Ovary (tissue), 9 donors: Measurements from ENCODE around the gene MTMR2. TPM values are rescaled to one million over a fixed set of nuclear protein-coding genes. Genes with fewer than 3 reads are reported as not detected.

Experiments used
- DNase-seq, 5 donors: peaks; one replicate each; pipeline ENCODE4 v3.0.0-alpha.2; 2019 to 2020
- H3K27ac ChIP-seq, 2 donors: fragments of 200-600 bp; one replicate each; pipeline versions ENCODE4 v1.5.1 to v1.8.0; 2019 to 2022
- H3K27me3 ChIP-seq: fragments of 200-600 bp; one replicate; pipeline ENCODE4 v1.8.0; 2022
- H3K36me3 ChIP-seq: fragments of 200-600 bp; sonication (generic); one replicate; pipeline ENCODE4 v1.5.1; 2019
- H3K4me1 ChIP-seq: one replicate; pipeline ENCODE4 v1.8.1; 2013; ENCODE audit warnings: mild to moderate bottlenecking, moderate library complexity; ENCODE audit not compliant: insufficient read depth
- H3K4me3 ChIP-seq: fragments of 200-600 bp; sonication (generic); one replicate; pipeline ENCODE4 v1.5.1; 2017
- H3K9me3 ChIP-seq, 2 donors: fragments of 200-600 bp in 1 of 2; sonication (generic) in 1 of 2; one replicate each; pipeline versions ENCODE4 v1.5.1 to v1.8.1; 2013 to 2019; ENCODE audit warnings: mild to moderate bottlenecking in 1 of 2, moderate library complexity in 1 of 2
- EP300 ChIP-seq: sonication (generic); formaldehyde crosslinking; IDR thresholded peaks from one replicate; pipeline ENCODE4 v1.6.1; 2017; ENCODE audit warnings: antibody characterized with exemption
- POLR2A ChIP-seq: fragments of 450-650 bp; IDR thresholded peaks from one replicate; pipeline ENCODE4 v1.6.1; 2017; ENCODE audit warnings: antibody characterized with exemption, mild to moderate bottlenecking, moderate library complexity
- WGBS, 3 donors: extraction: QIAGEN DNeasy Blood & Tissue Kit in 1 of 3; methylation state at CpG; one replicate each; pipeline versions ENCODE4 v1.1.5 to v1.1.7; 2013 to 2017; 5-methylcytosine and 5-hydroxymethylcytosine counted together
- intact Hi-C, 4 donors: fragments of 100-400 bp; cut with DNase I; formaldehyde crosslinking; loops; one replicate each; pipeline versions ENCODE4 v1.11.0 to v1.15.1; 2022 to 2023
- polyA plus RNA-seq, 2 donors: library from polyadenylated mRNA; stranded (reverse); fragments of 200-250 nt in 1 of 2; fragments of 350-450 nt in 1 of 2; fragmentation: Illumina TruSeq in 1 of 2; extraction: RNeasy Lipid Tissue Mini Kit (QIAGEN cat#74804) in 1 of 2; gene quantifications; one replicate each; pipeline ENCODE4 v1.2.3, GENCODE V29; 2013 to 2014
- total RNA-seq, 7 donors: library from RNA; depleted of rRNA in 2 of 7; stranded (reverse); fragments of >200 nt in 2 of 7; fragmentation: NEBNext Ultra II Directional in 3 of 7; extraction: Animal tissue kit (Norgen Biotek cat#: 25700) in 3 of 7; gene quantifications; one replicate each; pipeline versions ENCODE4 v1.1.0 to v1.2.4, GENCODE V29; 2016 to 2023
- TF ChIP-seq, protein P1 (sequence below), 3 donors: fragments of 450-650 bp in 2 of 3; fragments of 200-600 bp in 1 of 3; IDR thresholded peaks; one replicate each; pipeline versions ENCODE4 v1.5.1 to v1.8.0; 2016 to 2022; ENCODE audit warnings: antibody characterized with exemption in 3 of 3, mild to moderate bottlenecking in 1 of 3
- donor health status: DM: no; HTN: no; CAD: no; lungs with moderate emphysema.
- donor health status: DM: no; HTN: no; CAD: no.
- donor health status: Bipolar disorder and iron deficiency.
- donor health status: DM: yes; HTN: yes; CAD: no.
- donor health status: DM: no; HTN: no; CAD: no.
- donor health status: DM: yes; HTN: yes; CAD: no.

The MTMR2 gene
- total and polyA plus RNA-seq, 9 donors, result 14.1 to 42.5 (median 24.3) TPM

DNA sequence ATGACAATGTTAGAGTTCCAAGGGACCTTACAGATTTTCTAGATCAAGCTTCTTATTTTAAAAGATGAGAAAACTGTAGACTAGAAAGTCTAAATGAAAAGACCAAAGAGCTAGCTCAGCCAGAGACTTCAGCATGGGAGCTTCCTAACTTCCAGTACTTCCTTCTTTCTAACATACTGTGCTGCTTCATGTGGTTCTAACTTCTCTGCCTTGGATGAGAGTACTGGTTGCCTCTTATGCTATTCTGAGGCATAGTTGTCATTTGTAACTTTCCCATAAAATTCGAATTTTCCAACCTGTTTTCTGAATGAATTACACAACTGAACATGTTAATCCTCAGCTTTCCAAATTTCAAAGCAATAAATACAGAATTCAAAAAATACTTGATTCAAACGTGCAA, 1.8 kb downstream of the MTMR2 start:
- 26 to 39% (median 32%) methylated on average over 2 of the region's 2 CpGs for WGBS, 3 donors
- H3K4me1 ChIP-seq, result peaks cover 3% of the 10 kb centered on the region
- H3K4me3 ChIP-seq, result no peak overlapping the region

GRCh38 chr11:95920460-95921105, 3.3 kb downstream of the MTMR2 start:
- Histone ChIP-seq H3K27ac (no peak overlapping the region), H3K36me3 (no peaks in the 10 kb centered on the region), H3K27me3 (no peaks in the 10 kb centered on the region), H3K4me1 (peaks cover 3% of the 10 kb centered on the region), H3K4me3 (no peak overlapping the region), H3K9me3 (no peaks in the 10 kb centered on the region)
- DNase-seq, result no peak
- no peak for TF ChIP-seq EP300
- TF ChIP-seq, protein P1, sequence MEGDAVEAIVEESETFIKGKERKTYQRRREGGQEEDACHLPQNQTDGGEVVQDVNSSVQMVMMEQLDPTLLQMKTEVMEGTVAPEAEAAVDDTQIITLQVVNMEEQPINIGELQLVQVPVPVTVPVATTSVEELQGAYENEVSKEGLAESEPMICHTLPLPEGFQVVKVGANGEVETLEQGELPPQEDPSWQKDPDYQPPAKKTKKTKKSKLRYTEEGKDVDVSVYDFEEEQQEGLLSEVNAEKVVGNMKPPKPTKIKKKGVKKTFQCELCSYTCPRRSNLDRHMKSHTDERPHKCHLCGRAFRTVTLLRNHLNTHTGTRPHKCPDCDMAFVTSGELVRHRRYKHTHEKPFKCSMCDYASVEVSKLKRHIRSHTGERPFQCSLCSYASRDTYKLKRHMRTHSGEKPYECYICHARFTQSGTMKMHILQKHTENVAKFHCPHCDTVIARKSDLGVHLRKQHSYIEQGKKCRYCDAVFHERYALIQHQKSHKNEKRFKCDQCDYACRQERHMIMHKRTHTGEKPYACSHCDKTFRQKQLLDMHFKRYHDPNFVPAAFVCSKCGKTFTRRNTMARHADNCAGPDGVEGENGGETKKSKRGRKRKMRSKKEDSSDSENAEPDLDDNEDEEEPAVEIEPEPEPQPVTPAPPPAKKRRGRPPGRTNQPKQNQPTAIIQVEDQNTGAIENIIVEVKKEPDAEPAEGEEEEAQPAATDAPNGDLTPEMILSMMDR (IDR thresholded peaks at IDR 0.05), result no peak
- WGBS, 3 donors, result 90 to 95% (median 90%) methylated on average over 3 of the region's 3 CpGs
- intact Hi-C loops, result no loop called here

More for the DNA sequence above, 1.8 kb downstream of the MTMR2 start:
- H3K36me3 ChIP-seq, result no peaks in the 10 kb centered on the region
- no peak overlapping the region for H3K27ac ChIP-seq
- DNase-seq, result no peak
- no peaks in the 10 kb centered on the region for H3K9me3 ChIP-seq
- no peaks in the 10 kb centered on the region for H3K27me3 ChIP-seq
- TF ChIP-seq EP300 (no peak), POLR2A (no peak)
- TF ChIP-seq, protein P1 (IDR thresholded peaks at IDR 0.05), result no peak
- intact Hi-C loops, result no loop called here

DNA sequence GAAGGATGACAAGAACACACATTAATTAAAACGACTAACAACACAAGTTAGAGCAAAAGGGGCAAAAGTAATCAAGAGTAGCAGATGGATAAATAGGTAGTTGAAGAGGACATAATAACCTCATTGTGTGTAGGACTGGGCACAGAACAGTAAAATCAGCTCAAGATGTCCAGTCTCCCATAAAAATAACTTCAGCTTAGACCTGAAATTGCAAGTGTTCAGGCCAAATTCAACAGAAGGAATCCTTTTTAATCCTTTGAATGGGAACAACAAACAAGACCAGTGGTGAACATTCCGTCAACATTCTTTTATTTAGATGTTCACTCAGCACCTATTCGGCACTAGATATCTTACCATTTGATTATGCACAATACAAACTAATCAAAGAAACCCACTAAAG, 4.4 kb downstream of the MTMR2 start:
- Histone ChIP-seq H3K27me3 (no peaks in the 10 kb centered on the region), H3K4me3 (no peak overlapping the region), H3K36me3 (no peaks in the 10 kb centered on the region), H3K27ac (no peak overlapping the region), H3K9me3 (no peaks in the 10 kb centered on the region), H3K4me1 (peaks cover 5% of the 10 kb centered on the region)
- no peak for DNase-seq
- TF ChIP-seq POLR2A, result no peak
- TF ChIP-seq, protein P1 (IDR thresholded peaks at IDR 0.05), result no peak
- TF ChIP-seq EP300, result no peak
- intact Hi-C loops, result no loop called here
- WGBS, 3 donors, result 69 to 77% (median 77%) methylated on average over 3 of the region's 3 CpGs

DNA sequence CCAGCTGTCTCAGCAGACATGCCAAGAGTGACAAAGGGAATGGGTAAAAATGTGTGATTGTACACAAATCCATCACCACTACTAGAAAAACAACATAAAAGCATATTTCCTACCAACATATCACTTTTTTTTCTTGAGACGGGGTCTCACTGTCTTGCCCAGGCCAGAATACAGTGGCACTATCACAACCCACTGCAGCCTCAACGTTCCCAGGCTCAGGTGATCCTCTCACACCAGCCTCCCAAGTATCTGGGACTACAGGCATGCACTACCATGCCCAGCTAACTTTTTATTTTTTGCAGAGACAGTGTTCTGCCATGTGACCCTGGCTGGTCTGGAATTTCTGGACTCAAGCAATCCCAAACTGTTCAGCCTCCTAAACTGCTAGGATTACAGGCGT, 5.2 kb downstream of the MTMR2 start:
- TF ChIP-seq, protein P1 (IDR thresholded peaks at IDR 0.05), result no peak
- TF ChIP-seq EP300 (no peak), POLR2A (no peak)
- Histone ChIP-seq H3K36me3 (no peaks in the 10 kb centered on the region), H3K4me3 (no peak overlapping the region), H3K27ac (no peak overlapping the region), H3K9me3 (no peaks in the 10 kb centered on the region), H3K4me1 (peaks cover 5% of the 10 kb centered on the region), H3K27me3 (no peaks in the 10 kb centered on the region)
- 86 to 95% (median 90%) methylated on average over 3 of the region's 3 CpGs for WGBS, 3 donors
- intact Hi-C loops, result no loop called here
- no peak for DNase-seq
